Cardiac muscle cell (in vitro differentiated cells and primary cell): ENCODE results near the gene LGI4. TPM values are rescaled to one million over a fixed set of nuclear protein-coding genes. Genes with fewer than 3 reads are reported as not detected.
"Not testable (repeated sequence)": the region's sequence is repeated elsewhere in the genome, so short reads cannot be mapped to it uniquely, and the experiment has no call there.

Source experiments
- DNase-seq, 2 donors: peaks; one replicate each; pipeline versions ENCODE4 v3.0.0 to v3.0.0-alpha.2; 2010 to 2017; ENCODE audit warnings: low read depth in 1 of 2, low spot score in 1 of 2
- H3K27ac ChIP-seq: fragments of 200-600 bp; sonication (generic); 2 replicates; pipeline ENCODE4 v1.5.1; 2016
- H3K27me3 ChIP-seq: fragments of 200-600 bp; sonication (generic); 2 replicates; pipeline ENCODE4 v1.6.0; 2016; ENCODE audit warnings: control low read depth
- H3K36me3 ChIP-seq: fragments of 200-600 bp; sonication (generic); 2 replicates; pipeline ENCODE4 v1.5.1; 2016; ENCODE audit warnings: control low read depth
- H3K4me1 ChIP-seq: fragments of 200-600 bp; sonication (generic); 2 replicates; pipeline ENCODE4 v1.8.1; 2017; ENCODE audit warnings: low read depth, mild to moderate bottlenecking, mixed run types
- H3K4me3 ChIP-seq: fragments of 200-600 bp; sonication (generic); 2 replicates; pipeline ENCODE4 v1.5.1; 2016; ENCODE audit warnings: mild to moderate bottlenecking
- H3K9me3 ChIP-seq: fragments of 200-600 bp; sonication (generic); 2 replicates; pipeline ENCODE4 v1.5.1; 2017; ENCODE audit warnings: low read depth, mild to moderate bottlenecking, control low read depth
- CTCF ChIP-seq: IDR thresholded peaks from 2 replicates; pipeline ENCODE4 v1.5.1; 2012; ENCODE audit warnings: low read depth, mild to moderate bottlenecking, low read length
- polyA plus RNA-seq: library from polyadenylated mRNA; unstranded; fragments of >200 nt; fragmentation: Nextera tagmentation; extraction: Ambion mirVana; gene quantifications from 2 replicates; pipeline ENCODE4 v1.2.1, GENCODE V29; 2016
- total RNA-seq: library from RNA; depleted of rRNA; stranded (reverse); fragments of >200 nt; gene quantifications from 2 replicates; pipeline ENCODE4 v1.2.3, GENCODE V29; 2016

Gene LGI4
- total and polyA plus RNA-seq, 2 experiments from 2014 or later: 26.7 to 45.5 TPM

- TF ChIP-seq CTCF: no peak
- Histone ChIP-seq H3K36me3 (no peaks in the 10 kb centered on the region), H3K4me3 (no peak overlapping the region), H3K27ac (peak overlapping the region; percentile 85), H3K9me3 (no peaks in the 10 kb centered on the region), H3K27me3 (no peaks in the 10 kb centered on the region), H3K4me1 (peaks cover 31% of the 10 kb centered on the region)
- no peak for DNase-seq
Measured at GRCh38 chr19:35133826-35134225, 1.0 kb downstream of the LGI4 start.

- DNase-seq: no peak
- no peak overlapping the region for H3K27ac ChIP-seq
- H3K9me3 ChIP-seq: no peaks in the 10 kb centered on the region
- TF ChIP-seq CTCF: no peak
- no peaks in the 10 kb centered on the region for H3K36me3 ChIP-seq
- no peaks in the 10 kb centered on the region for H3K27me3 ChIP-seq
- no peak overlapping the region for H3K4me3 ChIP-seq
- H3K4me1 ChIP-seq: peaks cover 20% of the 10 kb centered on the region
Measured at GRCh38 chr19:35132254-35132653, 2.6 kb downstream of the LGI4 start.

DNA sequence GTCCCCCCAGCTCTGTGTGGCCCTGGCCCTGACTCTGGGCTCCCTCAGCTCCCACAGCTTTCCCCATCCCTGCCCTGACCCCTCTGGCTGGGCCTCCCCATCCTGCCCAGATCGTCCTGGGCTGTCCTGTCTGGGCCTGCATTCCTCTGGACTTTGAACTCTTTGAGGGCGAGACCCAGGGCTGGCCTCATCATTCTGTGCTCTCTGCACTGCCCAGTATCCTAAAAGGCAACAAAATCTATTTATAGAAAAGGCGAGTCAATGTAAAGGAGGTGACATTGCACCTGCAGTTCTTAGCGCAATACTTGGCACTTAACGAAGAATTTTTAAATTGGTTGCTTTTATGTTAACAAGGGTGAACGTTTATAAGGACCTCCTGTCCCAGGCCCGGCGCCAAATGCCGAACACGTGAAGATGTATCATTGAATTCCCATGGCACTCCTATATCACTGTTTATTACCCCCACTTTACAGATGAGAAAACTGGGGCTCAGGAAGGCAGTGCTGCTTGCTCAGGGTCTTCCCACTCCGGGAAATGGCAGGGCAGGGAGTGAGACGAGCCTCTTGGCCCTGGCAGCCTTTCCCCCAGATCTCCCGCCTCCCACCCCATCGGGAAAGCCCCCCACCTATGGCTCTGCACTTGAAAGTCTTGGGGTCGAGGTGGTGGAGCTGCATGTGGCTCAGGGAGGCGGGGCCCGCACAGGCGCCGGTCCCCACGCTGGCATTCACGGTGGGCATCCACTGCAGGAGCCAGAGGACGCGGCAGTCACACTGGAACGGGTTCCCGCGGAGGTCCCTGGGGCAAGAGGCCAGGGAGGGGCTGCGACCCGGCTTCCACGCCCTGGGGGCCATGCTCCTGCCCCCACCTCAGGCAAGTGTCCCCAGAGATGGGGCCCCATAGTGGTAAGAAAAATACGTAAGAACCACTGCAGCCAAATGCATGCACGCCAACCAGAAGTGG is 3.8 kb downstream of the LGI4 start:
- Histone ChIP-seq H3K4me3 (no peak overlapping the region), H3K27me3 (no peaks in the 10 kb centered on the region), H3K4me1 (peaks cover 20% of the 10 kb centered on the region), H3K9me3 (no peaks in the 10 kb centered on the region), H3K27ac (no peak overlapping the region), H3K36me3 (no peaks in the 10 kb centered on the region)
- no peak for TF ChIP-seq CTCF
- DNase-seq: no peak

GRCh38 chr19:35129724-35130274 is 5.1 kb downstream of the LGI4 start:
- not testable (repeated sequence) for H3K36me3 ChIP-seq, H3K27me3 ChIP-seq, DNase-seq, H3K9me3 ChIP-seq, H3K27ac ChIP-seq, H3K4me3 ChIP-seq
- peaks cover 11% of the 10 kb centered on the region for H3K4me1 ChIP-seq

DNA sequence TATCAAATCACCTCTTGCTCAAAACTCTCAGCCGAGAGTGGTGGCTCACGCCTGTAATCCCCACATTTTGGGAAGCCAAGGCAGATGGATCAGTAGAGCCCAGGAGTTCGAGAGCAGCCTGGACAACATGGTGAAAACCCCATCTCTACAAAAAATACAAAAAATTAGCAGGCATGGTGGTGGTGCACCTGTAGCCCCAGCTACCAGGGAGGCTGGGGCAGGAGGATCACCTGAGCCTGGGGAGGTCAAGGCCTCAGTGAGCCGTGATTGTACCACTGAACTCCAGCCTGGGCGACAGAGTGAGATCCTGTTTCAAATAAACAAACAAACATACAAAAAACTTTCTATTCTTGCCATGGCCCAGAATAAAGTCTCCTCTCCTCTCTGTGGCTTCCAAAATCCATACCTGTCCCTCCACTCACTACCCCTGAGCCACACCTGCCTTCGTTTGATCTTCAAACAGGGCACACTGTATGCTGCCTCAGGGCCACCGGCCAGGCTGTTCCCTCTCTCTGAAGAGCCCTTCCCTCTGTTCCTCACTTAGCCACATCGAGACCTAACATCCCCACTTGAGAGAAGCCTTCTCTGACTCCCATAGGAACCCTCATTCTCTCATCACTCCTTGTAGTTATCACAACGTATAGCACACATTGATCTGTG is 6.3 kb downstream of the LGI4 start:
- H3K4me3 ChIP-seq: no peak overlapping the region
- TF ChIP-seq CTCF: no peak
- no peaks in the 10 kb centered on the region for H3K36me3 ChIP-seq

More for the DNA sequence above, 6.3 kb downstream of the LGI4 start:
- Histone ChIP-seq H3K27ac (no peak overlapping the region), H3K9me3 (no peaks in the 10 kb centered on the region), H3K4me1 (no peaks in the 10 kb centered on the region), H3K27me3 (no peaks in the 10 kb centered on the region)
- no peak for DNase-seq
